Mesenchymal stem cell (in vitro differentiated cells and primary cell): ENCODE data around the gene RGS19.

Source experiments
- DNase-seq: peaks from one replicate; pipeline ENCODE4 v3.0.0-alpha.2; 2013
- H2AFZ ChIP-seq: one replicate; pipeline ENCODE4 v1.6.1; 2013; ENCODE audit warnings: low read depth, mild to moderate bottlenecking, control low read depth, inconsistent platforms, low read length, moderate library complexity
- H2AK5ac ChIP-seq: 2 replicates; pipeline ENCODE4 v1.6.1; 2013; ENCODE audit warnings: low read length, moderate library complexity, mild to moderate bottlenecking, inconsistent platforms; ENCODE audit not compliant: severe bottlenecking
- H2BK120ac ChIP-seq: one replicate; pipeline ENCODE4 v1.6.1; 2013; ENCODE audit warnings: low read depth, mild to moderate bottlenecking, inconsistent platforms, low read length, moderate library complexity
- H2BK12ac ChIP-seq, 2 experiments: one replicate each; pipeline ENCODE4 v1.6.1; 2013; ENCODE audit warnings: inconsistent platforms in 2 of 2, low read length in 2 of 2, mild to moderate bottlenecking in 2 of 2, moderate library complexity in 2 of 2, control low read depth in 1 of 2
- H2BK15ac ChIP-seq: one replicate; pipeline ENCODE4 v1.6.1; 2013; ENCODE audit warnings: mild to moderate bottlenecking, low read depth, inconsistent platforms; ENCODE audit not compliant: poor library complexity, severe bottlenecking
- H2BK5ac ChIP-seq: 2 replicates; pipeline ENCODE4 v1.6.1; 2013; ENCODE audit warnings: low read depth, mild to moderate bottlenecking, low read length, control low read depth, inconsistent platforms; ENCODE audit not compliant: poor library complexity, severe bottlenecking
- H3K14ac ChIP-seq, 2 experiments: one replicate each; pipeline ENCODE4 v1.6.1; 2013; ENCODE audit warnings: inconsistent platforms in 2 of 2, low read length in 2 of 2, control low read depth in 1 of 2, mild to moderate bottlenecking in 1 of 2, moderate library complexity in 1 of 2
- H3K18ac ChIP-seq, 2 experiments: one replicate each; pipeline ENCODE4 v1.6.1; 2013; ENCODE audit warnings: inconsistent platforms in 2 of 2, low read length in 2 of 2, control low read depth in 1 of 2, low read depth in 1 of 2, mild to moderate bottlenecking in 1 of 2
- H3K23ac ChIP-seq, 2 experiments: one replicate each; pipeline ENCODE4 v1.6.1; 2013; ENCODE audit warnings: inconsistent platforms in 2 of 2, low read length in 2 of 2, mild to moderate bottlenecking in 2 of 2, moderate library complexity in 2 of 2, control low read depth in 1 of 2
- H3K27ac ChIP-seq: 2 replicates; pipeline ENCODE4 v1.5.1; 2013; ENCODE audit warnings: mild to moderate bottlenecking, moderate library complexity, low read length, control low read depth, inconsistent platforms; ENCODE audit not compliant: poor library complexity, severe bottlenecking
- H3K27me3 ChIP-seq, 2 experiments: 2 replicates each; pipeline versions ENCODE4 v1.6.1 to v1.7.0; 2013; ENCODE audit warnings: low read length in 2 of 2, mild to moderate bottlenecking in 2 of 2, moderate library complexity in 2 of 2, control low read depth in 1 of 2, inconsistent platforms in 1 of 2; ENCODE audit not compliant: control insufficient read depth in 1 of 2, insufficient read depth in 1 of 2
- H3K36me3 ChIP-seq, 2 experiments: 2 replicates each; pipeline versions ENCODE4 v1.6.1 to v1.7.0; 2013; ENCODE audit warnings: low read length in 2 of 2, control low read depth in 1 of 2, inconsistent platforms in 1 of 2, low read depth in 1 of 2, mild to moderate bottlenecking in 1 of 2; ENCODE audit not compliant: insufficient read depth in 2 of 2, control insufficient read depth in 1 of 2
- H3K4ac ChIP-seq, 2 experiments: one replicate each; pipeline ENCODE4 v1.6.1; 2013; ENCODE audit warnings: inconsistent platforms in 2 of 2, low read length in 2 of 2, mild to moderate bottlenecking in 2 of 2, moderate library complexity in 2 of 2, control low read depth in 1 of 2, low read depth in 1 of 2
- H3K4me1 ChIP-seq: 2 replicates; pipeline ENCODE4 v1.6.1; 2013; ENCODE audit warnings: low read depth, low read length, control low read depth; ENCODE audit not compliant: control insufficient read depth, insufficient read depth
- H3K4me2 ChIP-seq: 2 replicates; pipeline ENCODE4 v1.6.1; 2013; ENCODE audit warnings: low read length, mild to moderate bottlenecking, inconsistent platforms; ENCODE audit not compliant: poor library complexity, severe bottlenecking
- H3K4me3 ChIP-seq, 2 experiments: 2 replicates each; pipeline versions ENCODE4 v1.5.1 to v1.7.0; 2013; ENCODE audit warnings: low read length in 2 of 2, mild to moderate bottlenecking in 2 of 2, control low read depth in 1 of 2, low read depth in 1 of 2; ENCODE audit not compliant: insufficient read depth in 1 of 2
- H3K79me1 ChIP-seq: replicated peaks from 2 replicates; pipeline ENCODE4 v1.6.1; 2013; ENCODE audit warnings: mild to moderate bottlenecking, control low read depth, low read length, inconsistent platforms; ENCODE audit not compliant: poor library complexity, severe bottlenecking
- H3K9ac ChIP-seq: 2 replicates; pipeline ENCODE4 v1.7.0; 2013; ENCODE audit warnings: mild to moderate bottlenecking, low read length, moderate library complexity
- H3K9me3 ChIP-seq: 2 replicates; pipeline ENCODE4 v1.7.0; 2013; ENCODE audit warnings: mild to moderate bottlenecking, low read length; ENCODE audit not compliant: control insufficient read depth
- H4K8ac ChIP-seq: one replicate; pipeline ENCODE4 v1.6.1; 2013; ENCODE audit warnings: inconsistent platforms, mild to moderate bottlenecking, low read length, moderate library complexity
- H4K91ac ChIP-seq: one replicate; pipeline ENCODE4 v1.6.1; 2013; ENCODE audit warnings: mild to moderate bottlenecking, low read length, inconsistent platforms
- WGBS: methylation state at CpG from one replicate; pipeline ENCODE4 v1.1.7; 2013; ENCODE audit warnings: mixed read lengths; 5-methylcytosine and 5-hydroxymethylcytosine counted together

RGS19 gene

DNA sequence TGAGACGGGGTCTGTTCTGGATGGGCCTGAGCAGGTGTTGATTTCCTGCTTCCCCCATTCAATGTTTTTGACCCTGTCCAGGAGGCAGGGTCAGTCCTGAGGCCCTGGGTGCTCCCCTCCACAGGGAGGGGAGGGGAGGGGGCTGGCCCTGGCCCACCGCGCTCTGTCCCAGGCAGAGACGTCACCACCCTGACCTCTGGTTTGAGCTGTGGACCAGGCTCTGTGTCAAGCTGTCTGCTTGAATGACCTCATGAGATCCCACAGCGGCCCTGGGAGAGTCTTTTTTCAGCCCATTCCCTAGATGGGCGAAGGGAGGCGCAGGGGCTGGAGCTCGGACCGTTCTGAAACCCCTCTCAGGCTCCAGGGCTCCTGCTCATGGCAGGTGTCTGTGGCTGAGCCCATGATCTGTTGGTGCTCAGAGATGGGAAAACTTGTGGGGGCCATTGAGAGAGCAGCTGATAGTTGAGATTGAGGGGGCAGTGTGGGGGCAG lies 13.7 kb upstream of the RGS19 start:
- Histone ChIP-seq H2BK5ac (no peak overlapping the region), H4K91ac (no peak overlapping the region), H3K9me3 (no peaks in the 10 kb centered on the region), H2BK120ac (no peak overlapping the region), H2BK12ac (no peak overlapping the region), H3K4me2 (no peak overlapping the region), H3K4me1 (no peaks in the 10 kb centered on the region), H2AK5ac (no peak overlapping the region), H3K9ac (no peak overlapping the region), H3K27me3 (peaks cover 28 to 48% of the 10 kb centered on the region in 2 experiments), H4K8ac (no peak overlapping the region), H3K79me1 (no peaks in the 10 kb centered on the region), H2BK15ac (no peak overlapping the region), H3K23ac (no peak overlapping the region), H3K14ac (no peak overlapping the region), H3K4ac (no peak overlapping the region), H2AFZ (no peak overlapping the region), H3K36me3 (no peaks in the 10 kb centered on the region), H3K18ac (no peak overlapping the region), H3K4me3 (no peak overlapping the region), H3K27ac (no peak overlapping the region)
- no peak for DNase-seq
- 45% methylated on average over 9 of the region's 9 CpGs for WGBS

DNA sequence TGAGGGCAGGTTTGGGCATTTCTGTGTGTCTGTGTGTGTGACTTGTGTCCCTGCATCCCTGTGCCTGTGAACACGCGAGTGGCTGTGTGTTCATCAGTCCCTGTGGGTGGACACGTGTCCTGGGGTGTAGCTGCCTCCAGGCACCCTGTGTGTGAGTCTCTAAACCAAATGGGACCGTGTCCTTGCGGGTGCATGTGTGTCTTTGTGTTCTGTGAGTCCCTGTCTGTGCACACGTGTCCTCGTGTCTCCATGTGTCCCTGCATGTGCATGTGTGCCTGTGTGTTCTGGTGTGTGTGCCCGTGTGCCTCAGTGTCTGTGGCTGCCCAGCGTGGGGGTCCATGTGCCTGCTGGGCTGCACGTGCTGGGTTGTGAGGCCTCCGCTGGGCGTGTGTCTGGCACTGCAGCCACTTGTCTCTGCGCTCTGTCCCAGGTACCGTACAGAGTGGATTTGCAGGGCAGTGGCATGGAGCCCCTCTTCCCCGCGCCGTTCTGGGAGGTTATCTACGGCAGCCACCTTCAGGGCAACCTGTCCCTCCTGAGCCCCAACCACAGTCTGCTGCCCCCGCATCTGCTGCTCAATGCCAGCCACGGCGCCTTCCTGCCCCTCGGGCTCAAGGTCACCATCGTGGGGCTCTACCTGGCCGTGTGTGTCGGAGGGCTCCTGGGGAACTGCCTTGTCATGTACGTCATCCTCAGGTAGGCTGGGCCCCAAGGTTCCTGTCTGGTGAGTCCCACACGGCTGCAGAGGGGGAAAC lies 13.1 kb upstream of the RGS19 start:
- DNase-seq, result no peak
- no peak overlapping the region for H3K18ac ChIP-seq
- H3K27ac ChIP-seq, result no peak overlapping the region
- no peak overlapping the region for H3K4me3 ChIP-seq
- no peak overlapping the region for H4K91ac ChIP-seq
- H3K79me1 ChIP-seq, result no peaks in the 10 kb centered on the region
- H2AFZ ChIP-seq, result no peak overlapping the region
- no peak overlapping the region for H3K9ac ChIP-seq
- no peak overlapping the region for H3K14ac ChIP-seq
- H3K36me3 ChIP-seq, result no peaks in the 10 kb centered on the region
- no peak overlapping the region for H2AK5ac ChIP-seq
- no peaks in the 10 kb centered on the region for H3K4me1 ChIP-seq
- no peak overlapping the region for H2BK120ac ChIP-seq
- WGBS, result 84% methylated on average over 27 of the region's 27 CpGs
- H2BK15ac ChIP-seq, result no peak overlapping the region
- no peaks in the 10 kb centered on the region for H3K9me3 ChIP-seq
- H3K27me3 ChIP-seq, result peaks cover 34 to 53% of the 10 kb centered on the region in 2 experiments
- H3K4ac ChIP-seq, result no peak overlapping the region
- H4K8ac ChIP-seq, result no peak overlapping the region
- no peak overlapping the region for H3K4me2 ChIP-seq
- no peak overlapping the region for H3K23ac ChIP-seq
- no peak overlapping the region for H2BK5ac ChIP-seq
- no peak overlapping the region for H2BK12ac ChIP-seq

DNA sequence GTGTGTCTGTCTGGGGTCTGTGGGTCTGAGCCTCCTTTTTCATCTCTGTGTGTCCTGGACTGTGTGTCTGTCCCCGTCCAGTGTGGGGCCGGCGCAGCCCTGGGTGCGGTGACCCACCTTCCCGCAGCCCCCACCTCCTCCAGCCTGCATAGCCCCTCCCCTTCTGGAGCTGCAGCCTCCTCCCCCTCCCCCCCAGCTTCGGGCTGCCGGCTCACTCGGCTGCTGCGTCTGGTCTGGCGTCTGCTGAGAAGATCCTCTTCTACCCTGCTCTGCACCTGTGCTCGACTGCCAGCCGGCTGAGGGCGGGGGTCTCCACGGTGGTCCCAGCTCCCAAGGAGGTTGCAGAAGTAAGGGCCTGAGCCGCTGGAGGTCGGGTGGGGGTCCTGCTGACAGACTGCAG lies 12.5 kb upstream of the RGS19 start:
- no peak overlapping the region for H3K9ac ChIP-seq
- no peak overlapping the region for H2AFZ ChIP-seq
- no peak overlapping the region for H2BK120ac ChIP-seq
- no peak overlapping the region for H3K4me3 ChIP-seq
- H3K9me3 ChIP-seq, result no peaks in the 10 kb centered on the region
- no peak overlapping the region for H2AK5ac ChIP-seq
- H3K18ac ChIP-seq, result no peak overlapping the region
- peaks cover 36 to 53% of the 10 kb centered on the region in 2 experiments for H3K27me3 ChIP-seq
- H3K14ac ChIP-seq, result no peak overlapping the region
- DNase-seq, result no peak
- H4K91ac ChIP-seq, result no peak overlapping the region
- H3K23ac ChIP-seq, result no peak overlapping the region
- H3K4me2 ChIP-seq, result no peak overlapping the region
- no peak overlapping the region for H3K27ac ChIP-seq
- H2BK12ac ChIP-seq, result no peak overlapping the region
- no peak overlapping the region for H3K4ac ChIP-seq
- H2BK15ac ChIP-seq, result no peak overlapping the region
- no peaks in the 10 kb centered on the region for H3K4me1 ChIP-seq
- H3K79me1 ChIP-seq, result no peaks in the 10 kb centered on the region
- no peak overlapping the region for H2BK5ac ChIP-seq
- H3K36me3 ChIP-seq, result no peaks in the 10 kb centered on the region
- 15% methylated on average over 16 of the region's 16 CpGs for whole genome bisulfite sequencing
- no peak overlapping the region for H4K8ac ChIP-seq

DNA sequence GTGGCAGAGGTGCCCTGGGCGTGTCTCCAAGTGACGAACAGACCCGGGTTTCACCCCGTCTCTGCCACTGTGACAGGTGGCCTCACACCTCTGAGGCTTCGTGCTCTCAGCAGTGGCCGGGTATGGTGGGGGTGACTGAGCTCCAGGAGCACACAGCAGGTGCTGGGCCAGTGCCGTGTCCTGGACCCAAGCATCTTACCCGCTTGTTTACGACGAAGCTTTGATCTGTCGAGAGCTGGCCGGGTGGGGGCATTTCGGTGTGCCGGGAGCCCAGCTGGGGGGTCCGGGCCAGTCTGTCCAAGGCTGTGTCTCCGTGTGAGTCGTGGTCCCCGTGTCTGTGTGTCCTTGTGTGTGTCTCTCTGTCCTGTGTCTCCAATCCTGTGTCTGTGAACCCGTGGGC lies 12.0 kb upstream of the RGS19 start:
- Histone ChIP-seq H2AFZ (no peak overlapping the region), H3K9me3 (no peaks in the 10 kb centered on the region), H2BK120ac (no peak overlapping the region), H4K8ac (no peak overlapping the region), H3K4me1 (no peaks in the 10 kb centered on the region), H3K4me3 (no peak overlapping the region), H2BK15ac (no peak overlapping the region), H2BK12ac (no peak overlapping the region), H2AK5ac (no peak overlapping the region), H3K9ac (no peak overlapping the region), H4K91ac (no peak overlapping the region), H3K14ac (no peak overlapping the region), H3K36me3 (no peaks in the 10 kb centered on the region), H2BK5ac (no peak overlapping the region), H3K4me2 (no peak overlapping the region), H3K4ac (no peak overlapping the region), H3K27ac (no peak overlapping the region), H3K23ac (no peak overlapping the region), H3K27me3 (peaks cover 40 to 54% of the 10 kb centered on the region in 2 experiments), H3K18ac (no peak overlapping the region), H3K79me1 (no peaks in the 10 kb centered on the region)
- 85% methylated on average over 19 of the region's 19 CpGs for WGBS
- no peak for DNase-seq
